SU-DHL-6 (cell line): ENCODE measurements around the gene MYOM3.
"Not testable (repeated sequence)": the region's sequence is repeated elsewhere in the genome, so short reads cannot be mapped to it uniquely, and the experiment has no call there.

ENCODE experiments used
- H2AFZ ChIP-seq: fragments of 200-600 bp; sonication (generic); 2 replicates; pipeline ENCODE4 v1.6.1; 2014; ENCODE audit warnings: low read depth, mild to moderate bottlenecking, moderate library complexity, mixed read lengths, antibody characterized with exemption, low read length; ENCODE audit not compliant: severe bottlenecking
- H3F3A ChIP-seq: fragments of 200-600 bp; shearing (Covaris generic); 2 replicates; pipeline ENCODE4 v1.6.0; 2016; ENCODE audit warnings: antibody characterized with exemption, mild to moderate bottlenecking; ENCODE audit not compliant: insufficient read depth
- H3K27ac ChIP-seq: fragments of 200-600 bp; sonication (generic); 2 replicates; pipeline ENCODE4 v1.5.1; 2016; ENCODE audit warnings: low read depth, mild to moderate bottlenecking, low read length, moderate library complexity, mixed read lengths
- H3K27me3 ChIP-seq: fragments of 200-600 bp; sonication (generic), shearing (Covaris generic); 2 replicates; pipeline ENCODE4 v1.6.0; 2014; ENCODE audit warnings: mild to moderate bottlenecking, low read length
- H3K36me3 ChIP-seq: fragments of 200-600 bp; sonication (generic); 2 replicates; pipeline ENCODE4 v1.6.1; 2014; ENCODE audit warnings: mild to moderate bottlenecking, low read length, mixed read lengths
- H3K4me2 ChIP-seq: fragments of 300-600, 200-600 bp; shearing (Covaris generic), sonication (generic); 2 replicates; pipeline ENCODE4 v1.6.0; 2014; ENCODE audit warnings: low read length, low read depth, mild to moderate bottlenecking; ENCODE audit not compliant: poor library complexity, severe bottlenecking
- H3K4me3 ChIP-seq: fragments of 200-600 bp; sonication (generic); 2 replicates; pipeline ENCODE4 v1.5.1; 2014; ENCODE audit warnings: antibody characterized with exemption, low read length, mild to moderate bottlenecking, mixed read lengths; ENCODE audit not compliant: insufficient read depth, poor library complexity, severe bottlenecking
- H3K79me2 ChIP-seq: fragments of 200-600 bp; sonication (generic); 2 replicates; pipeline ENCODE4 v1.6.1; 2014; ENCODE audit warnings: mild to moderate bottlenecking, low read length, moderate library complexity; ENCODE audit not compliant: insufficient read depth
- H3K9ac ChIP-seq: fragments of 200-600 bp; sonication (generic); 2 replicates; pipeline ENCODE4 v1.7.0; 2014; ENCODE audit warnings: mild to moderate bottlenecking, low read length
- H3K9me2 ChIP-seq: fragments of 200-600 bp; sonication (generic); replicated peaks from 2 replicates; pipeline ENCODE4 v1.6.1; 2014; ENCODE audit warnings: low read length; ENCODE audit not compliant: insufficient read depth
- H3K9me3 ChIP-seq: fragments of 200-600 bp; sonication (generic); 2 replicates; pipeline ENCODE4 v1.6.1; 2014; ENCODE audit warnings: low read length, mixed read lengths; ENCODE audit not compliant: insufficient read depth
- H4K20me1 ChIP-seq: fragments of 200-600 bp; sonication (generic); 2 replicates; pipeline ENCODE4 v1.6.1; 2014; ENCODE audit warnings: low read depth, mild to moderate bottlenecking, antibody characterized with exemption, low read length, moderate library complexity, mixed read lengths
- EZH2phosphoT487 ChIP-seq: fragments of 200-600 bp; sonication (generic), shearing (Covaris generic); conservative IDR thresholded peaks from 2 replicates; pipeline ENCODE4 v1.6.1; 2018; ENCODE audit warnings: mild to moderate bottlenecking, antibody characterized with exemption, low read length, moderate library complexity, mixed read lengths
- TF ChIP-seq, protein P1 (sequence below): fragments of 200-600 bp; sonication (generic); IDR thresholded peaks from one replicate; pipeline ENCODE4 v1.5.1; 2017; ENCODE audit warnings: antibody characterized with exemption, mild to moderate bottlenecking, low read length, moderate library complexity; ENCODE audit not compliant: insufficient read depth, poor library complexity, severe bottlenecking

MYOM3 gene

GRCh38 chr1:24049733-24050132, 62.2 kb downstream of the MYOM3 start:
- Histone ChIP-seq H3K9me2 (no peaks in the 10 kb centered on the region), H3K9ac (no peak overlapping the region), H3K9me3 (no peaks in the 10 kb centered on the region), H3K36me3 (no peaks in the 10 kb centered on the region), H3K4me3 (no peak overlapping the region), H3K27me3 (no peaks in the 10 kb centered on the region), H2AFZ (no peak overlapping the region), H3K4me2 (no peak overlapping the region), H4K20me1 (no peaks in the 10 kb centered on the region), H3K79me2 (no peaks in the 10 kb centered on the region), H3K27ac (no peak overlapping the region), H3F3A (no peaks in the 10 kb centered on the region)
- TF ChIP-seq, protein P1, sequence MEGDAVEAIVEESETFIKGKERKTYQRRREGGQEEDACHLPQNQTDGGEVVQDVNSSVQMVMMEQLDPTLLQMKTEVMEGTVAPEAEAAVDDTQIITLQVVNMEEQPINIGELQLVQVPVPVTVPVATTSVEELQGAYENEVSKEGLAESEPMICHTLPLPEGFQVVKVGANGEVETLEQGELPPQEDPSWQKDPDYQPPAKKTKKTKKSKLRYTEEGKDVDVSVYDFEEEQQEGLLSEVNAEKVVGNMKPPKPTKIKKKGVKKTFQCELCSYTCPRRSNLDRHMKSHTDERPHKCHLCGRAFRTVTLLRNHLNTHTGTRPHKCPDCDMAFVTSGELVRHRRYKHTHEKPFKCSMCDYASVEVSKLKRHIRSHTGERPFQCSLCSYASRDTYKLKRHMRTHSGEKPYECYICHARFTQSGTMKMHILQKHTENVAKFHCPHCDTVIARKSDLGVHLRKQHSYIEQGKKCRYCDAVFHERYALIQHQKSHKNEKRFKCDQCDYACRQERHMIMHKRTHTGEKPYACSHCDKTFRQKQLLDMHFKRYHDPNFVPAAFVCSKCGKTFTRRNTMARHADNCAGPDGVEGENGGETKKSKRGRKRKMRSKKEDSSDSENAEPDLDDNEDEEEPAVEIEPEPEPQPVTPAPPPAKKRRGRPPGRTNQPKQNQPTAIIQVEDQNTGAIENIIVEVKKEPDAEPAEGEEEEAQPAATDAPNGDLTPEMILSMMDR = no peak
- no peak for TF ChIP-seq EZH2phosphoT487

GRCh38 chr1:24048894-24049293, 63.0 kb downstream of the MYOM3 start:
- not testable (repeated sequence) for H3K79me2 ChIP-seq, H2AFZ ChIP-seq, H3K27me3 ChIP-seq

GRCh38 chr1:24048205-24048869, 63.6 kb downstream of the MYOM3 start:
- Histone ChIP-seq H2AFZ (no peak overlapping the region), H3K27me3 (no peaks in the 10 kb centered on the region), H3K9ac (no peak overlapping the region), H3K9me3 (no peaks in the 10 kb centered on the region), H3K79me2 (no peaks in the 10 kb centered on the region), H3K36me3 (no peaks in the 10 kb centered on the region), H3K4me2 (no peak overlapping the region), H3F3A (no peaks in the 10 kb centered on the region), H3K4me3 (no peak overlapping the region), H3K9me2 (no peaks in the 10 kb centered on the region), H3K27ac (no peak overlapping the region), H4K20me1 (no peaks in the 10 kb centered on the region)
- no peak for TF ChIP-seq EZH2phosphoT487
- TF ChIP-seq, protein P1 = no peak

More at GRCh38 chr1:24048894-24049293, 63.0 kb downstream of the MYOM3 start:
- not testable (repeated sequence) for H3K9ac ChIP-seq, H3K4me3 ChIP-seq, H3K36me3 ChIP-seq, H3F3A ChIP-seq, H3K4me2 ChIP-seq, H3K9me3 ChIP-seq, H3K27ac ChIP-seq, H3K9me2 ChIP-seq, H4K20me1 ChIP-seq

- no peaks in the 10 kb centered on the region for H3K36me3 ChIP-seq
- H2AFZ ChIP-seq = no peak overlapping the region
- H3K4me3 ChIP-seq = no peak overlapping the region
- no peak overlapping the region for H3K9ac ChIP-seq
- TF ChIP-seq EZH2phosphoT487 = no peak
- TF ChIP-seq, protein P1 = no peak
- H3K79me2 ChIP-seq = no peaks in the 10 kb centered on the region
- no peaks in the 10 kb centered on the region for H3K9me3 ChIP-seq
- H3K4me2 ChIP-seq = no peak overlapping the region
- no peak overlapping the region for H3K27ac ChIP-seq
- H3K9me2 ChIP-seq = no peaks in the 10 kb centered on the region
- no peaks in the 10 kb centered on the region for H3K27me3 ChIP-seq
- no peaks in the 10 kb centered on the region for H3F3A ChIP-seq
- no peaks in the 10 kb centered on the region for H4K20me1 ChIP-seq
These were observed 64.8 kb downstream of the MYOM3 start for GRCh38 chr1:24047110-24047477.
